HepG2 (cell line): Measurements from ENCODE around the gene AMBRA1. TPM values are rescaled to one million over a fixed set of nuclear protein-coding genes. Genes with fewer than 3 reads are reported as not detected.

Source experiments
- ATAC-seq: fragments of 200-7000 bp; cut with Tn5 transposase; 3 replicates; pipeline ENCODE4 v1.9.1; 2020; ENCODE audit warnings: mild to moderate bottlenecking, moderate library complexity
- BruUV-seq: library from RNA; stranded (reverse); fragments of 400-500 nt; replicated peaks from 2 replicates; lab custom pipeline; 2021; lab: Mats Ljungman, UMichigan
- CTCF ChIA-PET: fragments of 300-600 bp; formaldehyde crosslinking; extraction: SDS; loops from one replicate; lab custom pipeline; 2021; ENCODE audit warnings: low total read pairs, inconsistent platforms, low intra/inter-chr PET ratio; lab: Yijun Ruan, JAX
- POLR2A ChIA-PET: fragments of 350-600 bp; sonication (Branson Sonifier 250); formaldehyde crosslinking; loops from one replicate; lab custom pipeline; 2020; ENCODE audit warnings: antibody characterized with exemption, inconsistent platforms; lab: Yijun Ruan, JAX
- DNase-seq: peaks from one replicate; pipeline ENCODE4 v3.0.0-alpha.2; 2015; ENCODE audit warnings: low spot score
- FAIRE-seq: peaks from 3 replicates; lab custom pipeline; 2011; peaks lifted over from hg19 to GRCh38; lab: Jason Lieb, UNC
- H2AFZ ChIP-seq: one replicate; pipeline ENCODE4 v1.6.1; 2011; ENCODE audit warnings: low read length, inconsistent platforms
- H3K27ac ChIP-seq: fragments of 300-600 bp; 3 replicates; pipeline ENCODE4 v1.8.0; 2011; ENCODE audit warnings: mixed run types, mild to moderate bottlenecking, mixed read lengths, low read length, inconsistent platforms; ENCODE audit not compliant: insufficient read depth; ENCODE audit errors: extremely low read length
- H3K27me3 ChIP-seq, 2 experiments: fragments of 200-600 bp in 1 of 2; 2 replicates in 1 of 2; 3 replicates in 1 of 2; pipeline versions ENCODE4 v1.6.0 to v1.8.0; 2011; ENCODE audit warnings: low read length in 2 of 2, mild to moderate bottlenecking in 2 of 2, moderate library complexity in 2 of 2, inconsistent platforms in 1 of 2; ENCODE audit not compliant: insufficient read depth in 2 of 2, control insufficient read depth in 1 of 2
- H3K36me3 ChIP-seq, 2 experiments: fragments of 200-600 bp in 1 of 2; replicated peaks in 1 of 2; 2 replicates in 1 of 2; 3 replicates in 1 of 2; pipeline versions ENCODE4 v1.5.1 to v1.8.0; 2011; ENCODE audit warnings: low read length in 2 of 2, inconsistent platforms in 1 of 2; ENCODE audit not compliant: insufficient read depth in 2 of 2, control insufficient read depth in 1 of 2
- H3K4me1 ChIP-seq: 2 replicates; pipeline ENCODE4 v1.5.1; 2012; ENCODE audit warnings: low read length, inconsistent platforms; ENCODE audit not compliant: insufficient read depth
- H3K4me2 ChIP-seq: 2 replicates; pipeline ENCODE4 v1.6.0; 2011; ENCODE audit warnings: low read depth, low read length, inconsistent platforms
- H3K4me3 ChIP-seq, 3 experiments: fragments of 200-600 bp in 1 of 3; sonication (generic), shearing (Covaris generic) in 1 of 3; replicated peaks in 1 of 3; 2 replicates each; pipeline ENCODE4 v1.5.1; 2011 to 2016; ENCODE audit warnings: low read length in 3 of 3, inconsistent platforms in 2 of 3, low read depth in 2 of 3, mild to moderate bottlenecking in 2 of 3, control low read depth in 1 of 3, mixed read lengths in 1 of 3; ENCODE audit not compliant: insufficient read depth in 1 of 3
- H3K79me2 ChIP-seq: one replicate; pipeline ENCODE4 v1.6.1; 2011; ENCODE audit warnings: low read length, inconsistent platforms; ENCODE audit not compliant: insufficient read depth
- H3K9ac ChIP-seq: 2 replicates; pipeline ENCODE4 v1.6.0; 2011; ENCODE audit warnings: mild to moderate bottlenecking, low read depth, low read length, inconsistent platforms; ENCODE audit not compliant: insufficient read depth
- H3K9me3 ChIP-seq: 2 replicates; pipeline ENCODE4 v1.5.1; 2012; ENCODE audit warnings: mild to moderate bottlenecking, low read length
- H4K20me1 ChIP-seq: 2 replicates; pipeline ENCODE4 v1.6.0; 2011; ENCODE audit warnings: inconsistent platforms, mild to moderate bottlenecking, low read length, moderate library complexity; ENCODE audit not compliant: insufficient read depth
- AGO2 ChIP-seq: fragments of 200-400 bp; formaldehyde crosslinking; optimal IDR thresholded peaks from 2 replicates; pipeline ENCODE3; 2017; ENCODE audit warnings: mild to moderate bottlenecking, low read depth, low read length, moderate library complexity
- CCAR2 ChIP-seq: fragments of 200-400 bp; formaldehyde crosslinking; optimal IDR thresholded peaks from 2 replicates; pipeline ENCODE3; 2018; ENCODE audit warnings: low read depth, mild to moderate bottlenecking, low read length, moderate library complexity
- EED ChIP-seq: sonication (generic); formaldehyde crosslinking; IDR thresholded peaks from 2 replicates; pipeline ENCODE4 v1.5.0; 2020; ENCODE audit warnings: mild to moderate bottlenecking, missing genetic modification reagents
- GATAD2A ChIP-seq: IDR thresholded peaks from 2 replicates; pipeline ENCODE4 v1.6.1; 2016
- MIXL1 ChIP-seq: IDR thresholded peaks from 2 replicates; pipeline ENCODE4 v1.6.1; 2016
- PITX1 ChIP-seq: sonication (generic); formaldehyde crosslinking; IDR thresholded peaks from 2 replicates; pipeline ENCODE4 v1.5.1; 2020; ENCODE audit warnings: mild to moderate bottlenecking, missing genetic modification reagents
- SRSF4 ChIP-seq: fragments of 200-400 bp; formaldehyde crosslinking; IDR thresholded peaks from one replicate; pipeline ENCODE4 v1.6.1; 2018; ENCODE audit warnings: mild to moderate bottlenecking, low read depth, low read length, moderate library complexity; ENCODE audit not compliant: poor library complexity, severe bottlenecking
- TERF1 ChIP-seq: sonication (generic); formaldehyde crosslinking; IDR thresholded peaks from 2 replicates; pipeline ENCODE4 v1.8.0; 2022; ENCODE audit warnings: mild to moderate bottlenecking, missing genetic modification reagents, moderate library complexity
- ZNF160 ChIP-seq: sonication (generic); formaldehyde crosslinking; IDR thresholded peaks from 2 replicates; pipeline ENCODE4 v1.8.0; 2022; ENCODE audit warnings: mild to moderate bottlenecking, inconsistent platforms, missing genetic modification reagents
- ZNF318 ChIP-seq: sonication (generic); formaldehyde crosslinking; IDR thresholded peaks from 2 replicates; pipeline ENCODE4 v1.4.0; 2020; ENCODE audit warnings: mild to moderate bottlenecking, missing genetic modification reagents
- WGBS: methylation state at CpG from one replicate; pipeline ENCODE4 v1.1.6; 2017; ENCODE audit warnings: low lambda C conversion rate; 5-methylcytosine and 5-hydroxymethylcytosine counted together
- in situ Hi-C: cut with HindIII; loops from 2 replicates; pipeline ENCODE4 v1.10.0; 2017; ENCODE audit warnings: low pct_unique_long_range_greater_than_20kb; ENCODE audit not compliant: extremely low pct_ligation_motif_present
- intact Hi-C: fragments of 100-400 bp; cut with micrococcal nuclease; formaldehyde crosslinking; loops from one replicate; pipeline ENCODE4 v1.10.0; 2022; ENCODE audit not compliant: unreplicated experiment
- polyA plus RNA-seq, 8 experiments: library from polyadenylated mRNA; depleted of rRNA in 3 of 8; stranded (reverse) in 7 of 8; unstranded in 1 of 8; fragments of >200 nt; fragmentation: Illumina TruSeq in 4 of 8; extraction: Trizol in 4 of 8; gene quantifications; 2 replicates each; pipeline versions ENCODE4 v1.2.1 to v1.2.3, GENCODE V29; 2011 to 2016; ENCODE audit warnings: low read depth in 4 of 8, missing spikeins in 1 of 8, mixed read lengths in 1 of 8; ENCODE audit not compliant: insufficient read depth in 1 of 8
- total RNA-seq, 5 experiments: library from RNA; depleted of rRNA; stranded (reverse); fragments of >200 nt; fragmentation: Illumina TruSeq; extraction: Trizol; gene quantifications; 2 replicates each; pipeline ENCODE4 v1.2.3, GENCODE V29; 2016; ENCODE audit warnings: low read depth in 1 of 5

Gene AMBRA1
- total and polyA plus RNA-seq, 2 of the 13 experiments (the other 11 are each of a cell fraction or from before 2014, with no cell fraction given): 15.7 to 26.0 TPM

- no peaks in the 10 kb centered on the region for H3K9me3 ChIP-seq
- peaks cover 13% of the 10 kb centered on the region; the same call in 1 of the 2 replicates for H4K20me1 ChIP-seq
- FAIRE-seq: no peak
- in situ Hi-C loops (no loop called here), intact Hi-C loops (no loop called here)
- H3K4me1 ChIP-seq: peaks cover 10% of the 10 kb centered on the region
- CTCF ChIA-PET: no interaction called here
- no peak overlapping the region for H3K4me3 ChIP-seq
- no peak for DNase-seq
- H3K36me3 ChIP-seq: peaks cover 21 to 41% of the 10 kb centered on the region in 2 experiments
- no peak overlapping the region for H3K27ac ChIP-seq
- no peaks in the 10 kb centered on the region for H3K79me2 ChIP-seq
- no peak for ATAC-seq
- H2AFZ ChIP-seq: no peak overlapping the region
- TF ChIP-seq AGO2 (peak; percentile 56), PITX1 (no peak)
- no peak overlapping the region for H3K9ac ChIP-seq
- no peak overlapping the region for H3K4me2 ChIP-seq
- no TSS peak for BruUV-seq
- no peaks in the 10 kb centered on the region for H3K27me3 ChIP-seq
- POLR2A ChIA-PET: no interaction called here
- 98% methylated on average over 14 of the region's 19 CpGs for WGBS
These were observed 196.3 kb downstream of the AMBRA1 start for GRCh38 chr11:46397526-46397925.

GRCh38 chr11:46393759-46394158 is 200.1 kb downstream of the AMBRA1 start:
- intact Hi-C loops (no loop called here), in situ Hi-C loops (no loop called here)
- BruUV-seq: no TSS peak
- Histone ChIP-seq H3K4me3 (no peak overlapping the region), H3K9ac (no peak overlapping the region), H3K79me2 (no peaks in the 10 kb centered on the region), H3K9me3 (no peaks in the 10 kb centered on the region), H3K36me3 (peaks cover 10 to 21% of the 10 kb centered on the region in 2 experiments), H4K20me1 (peaks cover 15% of the 10 kb centered on the region), H3K27ac (no peak overlapping the region), H3K27me3 (peaks cover 13 to 21% of the 10 kb centered on the region in 2 experiments), H2AFZ (no peak overlapping the region), H3K4me1 (peaks cover 30% of the 10 kb centered on the region), H3K4me2 (no peak overlapping the region)
- WGBS: 82% methylated on average over 4 of the region's 4 CpGs
- FAIRE-seq (no peak), ATAC-seq (no peak), DNase-seq (no peak)
- POLR2A ChIA-PET: no interaction called here
- CTCF ChIA-PET: no interaction called here
- no peak for TF ChIP-seq SRSF4
- TF ChIP-seq CCAR2: no peak
- TF ChIP-seq ZNF160 (CRISPR knock-in tag): no peak
- TF ChIP-seq ZNF318 (CRISPR knock-in tag): no peak
- TF ChIP-seq EED (CRISPR knock-in tag): no peak
- TF ChIP-seq TERF1 (CRISPR knock-in tag): no peak
- no peak for TF ChIP-seq MIXL1 (CRISPR knock-in tag)
- no peak for TF ChIP-seq GATAD2A (CRISPR knock-in tag)
